NCI-H2227 (cell line): ENCODE results near the gene ABHD5.

Experiments used
- DNase-seq: peaks from one replicate; lab custom pipeline; 2025; ENCODE audit not compliant: unreplicated experiment; lab: John Stamatoyannopoulos, UW

Gene ABHD5

GRCh38 chr3:43710607-43711006 is 19.9 kb downstream of the ABHD5 start:
- no peak for DNase-seq

DNA sequence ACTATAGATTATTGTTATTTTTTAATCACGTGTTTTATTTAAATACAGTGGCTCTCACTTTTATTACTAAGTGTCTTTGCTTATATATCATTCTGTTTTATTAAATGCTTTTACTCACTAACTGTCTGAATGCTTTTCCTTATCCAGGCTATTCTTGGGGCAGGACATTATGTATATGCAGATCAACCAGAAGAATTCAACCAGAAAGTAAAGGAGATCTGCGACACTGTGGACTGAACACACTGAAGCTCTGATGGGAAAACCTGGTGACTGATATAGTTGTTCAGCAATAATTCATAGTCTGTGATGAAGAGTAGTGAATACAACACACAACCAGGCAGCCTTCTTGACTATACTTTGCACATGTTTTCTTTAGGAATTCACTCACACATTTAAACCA is 27.6 kb downstream of the ABHD5 start:
- DNase-seq = no peak

DNA sequence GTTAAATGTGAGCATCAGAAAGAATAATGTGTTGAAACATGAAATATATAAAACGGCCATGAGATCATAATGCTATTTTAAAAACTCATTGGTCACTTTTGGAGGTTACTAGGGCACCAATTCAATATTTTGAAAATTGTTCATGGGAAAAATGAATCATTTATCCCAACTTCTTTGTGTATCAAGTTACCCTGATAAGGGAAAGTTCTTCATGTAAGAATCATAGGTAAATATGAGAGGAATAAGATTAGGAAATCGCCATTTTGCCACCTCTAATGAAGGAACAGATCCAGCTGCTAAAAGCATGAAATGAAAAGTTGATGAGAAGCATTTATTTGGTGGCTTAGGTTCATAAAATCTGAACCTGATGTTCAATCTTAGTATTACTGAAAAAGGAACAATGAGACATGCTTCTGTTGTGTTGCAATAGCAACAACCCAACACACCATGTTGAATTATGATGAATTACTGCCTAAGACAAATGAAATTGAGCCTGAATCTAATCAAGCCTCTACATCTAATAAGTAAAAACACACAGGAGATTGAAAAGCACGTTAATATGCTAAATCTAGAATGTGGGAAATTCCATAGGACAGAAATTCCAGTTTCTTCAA is 32.5 kb downstream of the ABHD5 start:
- no peak for DNase-seq

DNA sequence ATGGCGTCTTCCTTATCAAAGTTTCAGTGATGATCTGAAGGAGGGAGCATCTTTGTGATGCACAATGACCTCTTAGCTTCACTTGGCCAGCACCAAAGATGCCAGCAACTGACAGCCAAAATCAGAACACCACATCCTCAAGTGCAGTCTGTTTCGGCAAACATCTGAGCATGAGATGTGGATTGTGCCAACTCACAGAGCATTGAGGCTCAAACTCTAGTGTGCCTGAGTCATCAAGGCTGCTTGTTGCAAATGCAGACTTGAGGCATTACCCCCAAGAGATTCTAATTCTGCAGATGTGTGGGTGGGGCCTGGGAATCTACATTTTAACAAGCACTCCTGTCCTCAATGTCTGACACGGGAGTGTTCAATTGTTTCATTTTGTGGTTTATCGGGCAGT is 35.8 kb downstream of the ABHD5 start:
- no peak for DNase-seq

DNA sequence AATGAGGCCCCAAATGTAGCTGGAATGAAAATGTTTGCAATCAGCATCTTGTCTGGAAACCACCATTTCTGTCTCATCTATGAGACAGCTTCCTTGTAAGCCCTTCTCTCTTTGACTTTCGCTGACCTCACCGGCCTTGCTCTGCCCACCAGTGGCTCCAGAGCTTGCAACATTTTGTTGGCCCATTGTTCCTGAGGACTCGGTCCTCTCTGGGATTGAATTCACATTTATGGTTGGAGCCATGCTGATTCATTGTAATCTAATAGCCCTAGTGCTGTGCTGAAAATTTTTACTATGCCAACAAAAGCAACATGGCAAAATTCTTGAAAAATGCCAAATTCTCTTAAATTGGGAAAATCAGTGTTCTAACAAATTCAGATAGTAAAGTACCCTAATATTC is 37.2 kb downstream of the ABHD5 start:
- no peak for DNase-seq

GRCh38 chr3:43728476-43728875 is 37.7 kb downstream of the ABHD5 start:
- no peak for DNase-seq

- DNase-seq = no peak
Measured at GRCh38 chr3:43728947-43729346, 38.2 kb downstream of the ABHD5 start.

DNA sequence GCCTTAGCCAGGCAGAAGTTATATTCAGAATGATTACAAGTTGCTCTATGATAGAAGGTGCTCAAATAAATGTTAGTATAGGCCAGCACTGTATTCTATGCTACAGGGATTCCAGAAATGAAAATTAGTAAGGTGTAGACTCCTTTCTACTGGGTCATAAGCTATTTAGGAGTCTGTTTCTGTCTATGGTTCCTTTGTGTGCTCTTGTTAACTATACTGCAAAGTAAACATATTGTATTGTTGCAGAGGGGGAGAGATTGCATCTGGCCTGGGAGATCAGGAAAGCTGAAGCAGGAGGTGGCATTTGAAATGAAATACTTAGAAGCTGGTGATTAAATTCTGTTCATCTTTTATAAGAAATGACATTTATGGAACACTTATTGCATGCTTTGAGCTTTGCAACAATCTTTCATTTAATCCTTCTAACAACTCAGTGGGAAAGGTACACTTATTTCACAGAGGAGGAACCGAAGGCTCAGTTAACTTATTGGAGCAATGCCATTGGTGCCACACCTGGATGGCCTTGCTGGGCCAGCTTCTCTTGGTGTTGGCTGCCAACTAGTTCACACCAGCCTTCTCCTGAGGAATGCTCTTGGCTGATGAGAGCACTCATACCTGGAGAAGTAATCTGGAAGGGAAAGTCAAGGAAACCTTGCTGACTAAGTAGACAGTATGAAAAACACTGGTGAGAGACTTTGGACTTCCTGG is 39.1 kb downstream of the ABHD5 start:
- DNase-seq = no peak

DNA sequence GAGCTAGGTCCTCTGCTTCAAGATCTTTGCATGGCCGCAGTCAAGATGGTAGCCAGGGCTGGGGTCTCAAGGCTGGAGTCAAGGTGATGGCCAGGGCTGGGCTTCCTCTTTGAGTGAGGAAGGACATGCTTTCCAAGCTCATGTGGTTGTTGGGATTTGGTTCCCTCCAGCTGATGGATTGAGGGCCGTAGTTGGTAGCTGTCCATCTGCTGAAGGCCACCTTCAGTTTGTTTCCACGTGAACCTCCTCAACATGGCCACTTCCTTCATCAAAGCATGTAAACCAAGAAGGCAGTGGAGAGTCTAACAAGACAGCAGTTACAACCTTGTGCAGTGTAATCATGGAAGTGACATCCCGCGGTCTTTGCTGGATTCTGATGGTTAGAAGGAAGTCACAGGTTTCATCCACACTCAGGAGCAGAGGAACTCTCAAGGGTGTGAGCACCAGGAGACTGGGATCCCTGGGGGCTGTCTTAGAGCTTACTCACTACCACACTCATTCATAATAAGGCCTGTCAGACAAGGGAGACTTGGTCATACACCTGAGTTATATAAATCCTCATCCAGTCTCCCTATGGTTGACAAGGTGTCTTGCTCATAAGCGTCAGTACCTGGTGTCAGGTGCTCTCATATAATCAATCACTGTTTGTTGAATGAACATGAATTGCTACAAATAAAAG is 42.1 kb downstream of the ABHD5 start:
- no peak for DNase-seq

DNA sequence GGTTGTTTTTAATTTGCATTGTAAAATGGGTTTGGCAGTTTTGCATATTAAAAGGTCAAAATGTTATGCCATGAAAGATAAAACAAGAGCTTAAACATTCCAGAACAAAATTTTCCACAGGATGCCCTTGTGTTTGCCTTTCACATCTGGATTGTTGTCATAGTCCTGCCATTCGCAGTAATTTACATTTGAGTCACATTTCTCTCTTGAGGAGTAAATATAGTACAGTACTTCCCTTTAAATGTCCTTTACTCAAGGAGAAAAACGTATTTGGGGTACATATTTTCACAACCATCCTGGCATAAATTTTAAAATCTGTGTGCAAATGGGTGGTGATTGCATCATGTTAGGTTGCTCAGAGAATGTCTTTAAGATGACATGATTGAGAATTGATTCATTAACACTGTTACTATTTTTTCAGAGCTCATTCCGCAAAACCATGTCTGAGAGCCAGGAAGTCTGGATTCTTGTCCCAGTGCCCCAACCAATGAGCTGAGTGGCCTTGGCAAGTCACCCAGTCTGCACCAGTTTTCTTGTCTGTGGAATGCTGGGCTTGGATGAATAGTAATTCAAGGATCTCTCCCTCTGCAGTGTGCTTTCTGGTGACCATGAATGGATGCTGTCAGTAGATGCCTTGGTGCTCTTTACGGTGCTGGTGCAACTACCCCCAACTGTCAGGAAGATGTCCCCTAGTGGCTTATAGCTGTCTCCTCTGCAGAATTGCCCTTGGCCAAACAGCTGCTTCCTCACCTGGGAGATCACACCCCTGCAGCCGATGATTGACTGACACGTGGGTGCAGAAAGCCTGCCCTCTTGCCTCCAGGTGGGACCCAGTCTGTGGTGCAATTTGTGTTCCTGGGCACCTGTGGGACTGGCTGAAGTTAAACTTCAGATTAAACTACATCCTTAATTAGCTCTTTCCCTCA is 43.0 kb downstream of the ABHD5 start:
- DNase-seq = no peak

GRCh38 chr3:43734685-43735084 is 43.9 kb downstream of the ABHD5 start:
- no peak for DNase-seq

GRCh38 chr3:43735618-43736017 is 44.9 kb downstream of the ABHD5 start:
- no peak for DNase-seq

GRCh38 chr3:43736558-43737440 is 46.1 kb downstream of the ABHD5 start:
- DNase-seq = no peak

DNA sequence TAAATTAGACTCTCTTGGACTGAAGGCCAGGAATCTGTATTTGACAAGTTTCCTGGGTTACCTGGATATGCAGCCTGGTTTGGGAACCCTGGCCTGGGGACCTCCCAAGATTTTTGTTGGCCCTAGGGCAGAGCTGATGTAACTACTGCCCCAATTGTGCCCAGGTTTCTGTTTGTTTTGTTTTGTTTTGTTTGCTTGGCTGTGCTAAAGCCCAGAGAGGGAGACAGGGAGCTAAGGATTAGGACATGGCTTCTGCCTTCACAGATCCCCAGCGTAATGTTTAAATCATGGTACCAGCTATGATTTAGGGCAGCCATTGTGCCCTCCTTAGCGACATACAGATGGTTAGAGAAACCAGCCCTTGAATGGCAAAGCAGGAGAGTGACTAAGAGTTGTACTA is 47.6 kb downstream of the ABHD5 start:
- DNase-seq = no peak

DNA sequence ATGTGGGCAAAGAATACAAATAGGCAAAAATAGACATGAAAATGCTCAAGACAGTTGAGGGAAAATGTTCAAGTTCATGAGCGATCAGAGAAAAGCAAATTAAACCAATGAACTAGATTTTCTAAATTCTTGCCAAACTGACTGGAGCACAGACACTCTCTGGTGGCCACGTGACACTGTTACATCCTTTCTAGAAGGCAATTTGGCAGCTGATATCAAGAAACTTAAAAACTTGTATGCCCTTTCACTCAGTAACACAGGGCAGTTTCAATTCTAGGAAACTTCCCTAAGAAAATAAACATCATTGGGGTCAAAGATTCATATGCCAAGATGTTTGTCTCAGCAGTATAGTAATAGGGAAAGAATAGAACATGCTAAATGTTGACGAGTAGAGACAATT is 52.2 kb downstream of the ABHD5 start:
- no peak for DNase-seq

- DNase-seq = no peak
Measured at GRCh38 chr3:43747641-43748040, 56.9 kb downstream of the ABHD5 start.

GRCh38 chr3:43748179-43748578 is 57.4 kb downstream of the ABHD5 start:
- DNase-seq = no peak

- DNase-seq = no peak
Measured at GRCh38 chr3:43748645-43749044, 57.9 kb downstream of the ABHD5 start.

DNA sequence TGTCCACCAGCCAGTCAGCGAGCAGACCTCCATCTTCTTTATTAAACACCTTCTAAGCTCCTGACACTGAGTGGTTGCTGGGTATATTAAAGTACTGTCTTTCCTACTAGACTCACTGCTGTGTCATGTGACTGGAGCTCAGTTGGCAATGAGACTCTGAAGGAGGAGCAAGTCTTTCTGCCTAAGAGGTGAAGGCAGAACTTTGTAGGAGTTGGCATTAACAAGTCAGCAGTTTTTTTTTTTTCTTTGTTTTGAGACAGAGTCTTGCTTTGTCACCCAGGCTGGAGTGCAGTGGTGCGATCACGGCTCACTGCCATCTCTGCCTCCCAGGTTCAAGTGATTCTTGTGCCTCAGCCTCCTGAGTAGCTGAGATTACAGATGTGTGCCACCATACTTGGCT is 62.2 kb downstream of the ABHD5 start:
- no peak for DNase-seq
